ENCODE measurements around the gene CROCC.

- TF ChIP-seq POLR2A (IDR thresholded peaks at IDR 0.05) (no peak), CTCF (IDR thresholded peaks at IDR 0.05) (no peak)
Observed at GRCh38 chr1:16958475-16958874, 36.7 kb downstream of the CROCC start.

All from uterus (tissue), 2 donors.